Left ventricle myocardium inferior (tissue), 1 donor: ENCODE measurements around the gene AP1G1. TPM values are rescaled to one million over a fixed set of nuclear protein-coding genes. Genes with fewer than 3 reads are reported as not detected.
"Not testable (repeated sequence)": the region's sequence is repeated elsewhere in the genome, so short reads cannot be mapped to it uniquely, and the experiment has no call there.

Experiments used
- DNase-seq: peaks from one replicate; pipeline ENCODE4 v3.0.0-alpha.2; 2020
- H3K27ac ChIP-seq: fragments of 200-600 bp; replicated peaks from 2 replicates; pipeline ENCODE4 v1.8.0; 2021
- H3K27me3 ChIP-seq: fragments of 200-600 bp; 2 replicates; pipeline ENCODE4 v1.8.0; 2021; ENCODE audit warnings: low read depth
- H3K36me3 ChIP-seq: fragments of 200-600 bp; 2 replicates; pipeline ENCODE4 v1.8.0; 2021
- H3K4me1 ChIP-seq: fragments of 200-600 bp; 2 replicates; pipeline ENCODE4 v1.8.0; 2021
- H3K4me3 ChIP-seq: fragments of 200-600 bp; 2 replicates; pipeline ENCODE4 v1.8.0; 2021; ENCODE audit warnings: mild to moderate bottlenecking, moderate library complexity
- H3K9me3 ChIP-seq: fragments of 200-600 bp; replicated peaks from 2 replicates; pipeline ENCODE4 v1.8.0; 2021
- CTCF ChIP-seq: fragments of 200-600 bp; IDR thresholded peaks from 2 replicates; pipeline ENCODE4 v1.8.0; 2021; ENCODE audit warnings: antibody characterized with exemption, mild to moderate bottlenecking, borderline replicate concordance
- intact Hi-C: fragments of 100-400 bp; cut with micrococcal nuclease; formaldehyde crosslinking; loops from one replicate; pipeline ENCODE4 v1.11.0; 2022
- total RNA-seq: library from RNA; stranded (reverse); fragmentation: NEBNext Ultra II Directional; extraction: Animal tissue kit (Norgen Biotek cat#: 25700); gene quantifications from one replicate; pipeline ENCODE4 v1.2.1, GENCODE V29; 2021
- donor health status: DM: no; HTN: yes; CAD: no; lungs with severe emphysema.

The AP1G1 gene
- total RNA-seq, 1 donor from 2014 or later, result 30.7 TPM

GRCh38 chr16:71803305-71803690, 5.3 kb downstream of the AP1G1 start:
- no peaks in the 10 kb centered on the region for H3K9me3 ChIP-seq
- peaks cover 44% of the 10 kb centered on the region for H3K36me3 ChIP-seq
- H3K27ac ChIP-seq, result no peak overlapping the region
- H3K4me3 ChIP-seq, result no peak overlapping the region
- DNase-seq, result no peak
- TF ChIP-seq CTCF, result no peak
- no peaks in the 10 kb centered on the region for H3K27me3 ChIP-seq
- peaks cover 57% of the 10 kb centered on the region for H3K4me1 ChIP-seq
- intact Hi-C loops, result no loop called here

GRCh38 chr16:71796501-71797097, 12.0 kb downstream of the AP1G1 start:
- TF ChIP-seq CTCF, result no peak
- Histone ChIP-seq H3K27me3 (no peaks in the 10 kb centered on the region), H3K4me3 (no peak overlapping the region), H3K36me3 (peaks cover 33% of the 10 kb centered on the region), H3K9me3 (no peaks in the 10 kb centered on the region), H3K4me1 (peaks cover 47% of the 10 kb centered on the region), H3K27ac (no peak overlapping the region)
- intact Hi-C loops, result no loop called here
- DNase-seq, result no peak

- Histone ChIP-seq H3K36me3 (peaks cover 21% of the 10 kb centered on the region), H3K4me1 (peaks cover 57% of the 10 kb centered on the region), H3K27me3 (no peaks in the 10 kb centered on the region), H3K27ac (no peak overlapping the region), H3K9me3 (no peaks in the 10 kb centered on the region), H3K4me3 (no peak overlapping the region)
- TF ChIP-seq CTCF, result no peak
- intact Hi-C loops, result no loop called here
- no peak for DNase-seq
Observed at GRCh38 chr16:71794943-71795342, 13.7 kb downstream of the AP1G1 start.

- no peak for DNase-seq
- no peaks in the 10 kb centered on the region for H3K27me3 ChIP-seq
- H3K36me3 ChIP-seq, result peaks cover 16% of the 10 kb centered on the region
- TF ChIP-seq CTCF, result no peak
- no peak overlapping the region for H3K27ac ChIP-seq
- H3K4me3 ChIP-seq, result no peak overlapping the region
- no peaks in the 10 kb centered on the region for H3K9me3 ChIP-seq
- intact Hi-C loops, result no loop called here
- peaks cover 57% of the 10 kb centered on the region for H3K4me1 ChIP-seq
Observed at GRCh38 chr16:71794018-71794417, 14.6 kb downstream of the AP1G1 start.

GRCh38 chr16:71792176-71792575, 16.5 kb downstream of the AP1G1 start:
- H3K4me1 ChIP-seq, result peaks cover 57% of the 10 kb centered on the region
- DNase-seq, result no peak
- no peak overlapping the region for H3K4me3 ChIP-seq
- H3K9me3 ChIP-seq, result no peaks in the 10 kb centered on the region
- peaks cover 21% of the 10 kb centered on the region for H3K36me3 ChIP-seq
- intact Hi-C loops, result no loop called here
- H3K27me3 ChIP-seq, result no peaks in the 10 kb centered on the region
- no peak for TF ChIP-seq CTCF
- H3K27ac ChIP-seq, result no peak overlapping the region

- DNase-seq, H3K27ac ChIP-seq: not testable (repeated sequence)
- peaks cover 43% of the 10 kb centered on the region for H3K4me1 ChIP-seq
Observed at GRCh38 chr16:71790329-71790728, 18.3 kb downstream of the AP1G1 start.

More at GRCh38 chr16:71790329-71790728, 18.3 kb downstream of the AP1G1 start:
- H3K36me3 ChIP-seq, result peaks cover 38% of the 10 kb centered on the region
- H3K4me3 ChIP-seq, H3K27me3 ChIP-seq, intact Hi-C loops, H3K9me3 ChIP-seq: not testable (repeated sequence)
